GM18873 (cell line): Measurements from ENCODE around the gene PLVAP.

Source experiments
- ATAC-seq: cut with Tn5 transposase; IDR thresholded peaks from one replicate; pipeline ENCODE4 v1.9.1; 2021; ENCODE audit warnings: mild to moderate bottlenecking, moderate library complexity, moderate number of reproducible peaks; ENCODE audit not compliant: unreplicated experiment, low FRiP score

The PLVAP gene

DNA sequence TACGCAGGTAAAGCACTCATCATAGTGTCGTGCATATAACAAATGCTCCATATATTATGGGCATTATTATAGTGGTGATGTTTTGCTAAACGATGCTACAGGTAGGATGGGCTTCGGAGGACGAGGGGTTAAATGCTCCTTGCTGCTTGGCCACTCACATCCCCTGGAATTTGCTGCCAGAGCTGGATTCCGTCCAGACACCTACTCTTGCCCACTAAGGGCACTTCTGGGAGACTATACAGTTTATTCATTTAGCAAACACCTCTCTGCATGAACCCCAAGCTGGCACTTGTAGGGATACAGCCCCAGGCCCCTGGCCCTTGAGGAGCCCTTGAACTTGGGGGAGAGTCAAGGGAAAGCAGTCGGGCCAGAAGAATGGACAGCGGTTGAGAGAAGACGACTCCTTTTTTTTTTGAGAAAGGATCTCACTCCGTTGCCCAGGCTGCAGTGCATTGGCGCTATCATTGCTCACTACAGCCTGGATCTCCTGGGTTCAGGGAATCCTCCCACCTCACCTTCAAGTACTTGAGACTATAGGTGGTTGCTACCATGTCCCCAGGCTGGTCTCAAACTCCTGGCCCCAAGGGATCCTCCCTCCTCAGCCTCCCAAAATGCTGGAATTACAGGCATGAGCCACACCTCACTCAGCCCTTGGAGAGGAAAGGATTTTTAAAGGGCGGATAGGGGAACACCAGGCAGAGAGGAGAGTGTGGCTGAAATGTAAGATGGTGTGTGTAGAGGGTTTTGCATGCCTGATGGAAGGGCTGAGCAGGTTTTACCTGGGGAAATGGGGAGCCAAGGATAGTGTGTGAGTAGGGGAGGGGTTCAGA lies 72.5 kb downstream of the PLVAP start:
- ATAC-seq: no peak

DNA sequence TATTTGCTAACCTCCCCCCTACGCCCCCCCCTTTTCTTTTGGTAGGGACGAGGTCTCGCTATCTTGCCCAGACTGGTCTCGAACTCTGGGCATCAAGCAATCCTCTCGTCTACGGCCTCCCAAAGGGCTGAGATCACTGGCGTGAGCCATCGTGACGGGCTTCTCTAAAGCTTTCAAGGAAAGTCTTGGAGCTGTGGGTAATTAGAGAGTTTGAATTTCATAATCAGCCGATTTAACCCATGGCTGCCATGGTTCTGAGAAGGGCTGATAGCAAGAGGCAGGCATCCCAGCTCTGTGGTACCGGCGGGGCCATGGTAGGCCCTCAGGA lies 73.2 kb downstream of the PLVAP start:
- ATAC-seq: no peak

- ATAC-seq: peak; percentile 46
Observed at GRCh38 chr19:17303167-17303939, 73.8 kb downstream of the PLVAP start, which contains the start of gene ABHD8. Gene ABHD8, minus strand, starts transcription at chr19:17303425. Its CDS starts 1,809 bp downstream, at chr19:17301616.

DNA sequence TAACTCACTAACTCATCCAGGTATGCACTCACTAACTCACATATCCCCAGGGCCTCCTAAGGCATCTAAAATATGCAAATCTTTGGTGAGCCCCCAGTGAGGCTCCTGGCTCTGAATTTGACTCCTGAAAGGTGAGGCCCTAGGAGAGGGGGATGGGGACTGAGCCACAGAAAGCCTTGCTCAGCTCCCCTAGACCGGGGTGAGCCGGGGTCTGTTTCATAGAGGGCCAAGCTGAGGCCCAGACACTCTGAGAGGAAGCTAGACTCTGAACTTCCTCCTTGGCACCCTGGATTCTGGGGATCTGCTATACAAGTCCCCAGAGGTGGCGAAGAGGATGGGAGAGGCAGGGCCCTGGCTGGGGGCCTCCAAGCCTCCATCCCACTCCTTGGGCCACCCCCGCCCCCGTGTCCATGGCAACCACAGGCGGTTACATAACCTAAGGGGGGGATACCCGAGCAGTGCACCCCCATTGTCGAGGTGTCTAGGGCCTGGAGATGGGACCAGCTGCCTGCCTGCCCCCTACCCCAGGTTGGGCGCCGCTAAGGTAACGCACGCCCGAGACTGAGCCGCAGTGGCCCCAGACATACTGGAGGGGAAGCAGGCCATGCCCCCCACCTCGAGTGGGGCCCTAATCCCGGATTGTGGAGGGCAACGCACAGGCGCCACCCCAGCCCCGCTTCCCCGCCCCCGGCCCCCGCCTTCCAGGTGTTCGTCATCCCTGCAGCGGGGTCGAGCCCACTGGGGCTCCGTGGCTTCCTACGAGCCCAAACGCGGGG lies 74.6 kb downstream of the PLVAP start:
- no peak for ATAC-seq
